Pancreas (tissue), 10 donors: ENCODE data around the gene SH3RF3. TPM values are rescaled to one million over a fixed set of nuclear protein-coding genes. Genes with fewer than 3 reads are reported as not detected.

Source experiments
- ATAC-seq, 4 donors: fragments of 200-7000 bp; cut with Tn5 transposase; one replicate each; pipeline versions ENCODE4 v1.8.0 to v1.9.1; 2020; ENCODE audit warnings: mild to moderate bottlenecking in 4 of 4, moderate library complexity in 4 of 4
- DNase-seq, 6 donors: peaks; one replicate each; pipeline ENCODE4 v3.0.0-alpha.2; 2020
- FAIRE-seq: peaks from 2 replicates; lab custom pipeline; 2012; peaks lifted over from hg19 to GRCh38; lab: Jason Lieb, UNC
- H3K27ac ChIP-seq, 4 donors: fragments of 200-600 bp; sonication (generic); 1 replicate in 3 of 4; 2 replicates in 1 of 4; pipeline versions ENCODE4 v1.5.0 to v1.8.0; 2020
- H3K27me3 ChIP-seq, 4 donors: fragments of 200-600 bp; one replicate each; pipeline ENCODE4 v1.8.0; 2021
- H3K36me3 ChIP-seq, 3 donors: fragments of 200-600 bp; sonication (generic) in 1 of 3; one replicate each; pipeline versions ENCODE4 v1.5.0 to v1.8.0; 2020 to 2021
- H3K4me1 ChIP-seq, 3 donors: fragments of 200-600 bp; one replicate each; pipeline ENCODE4 v1.8.0; 2021
- H3K4me3 ChIP-seq, 4 donors: fragments of 200-600 bp; sonication (generic) in 2 of 4; one replicate each; pipeline versions ENCODE4 v1.5.0 to v1.8.0; 2020 to 2021
- H3K9me3 ChIP-seq, 4 donors: fragments of 200-600 bp; one replicate each; pipeline ENCODE4 v1.8.0; 2021
- WGBS, 2 donors: extraction: QIAGEN DNeasy Blood & Tissue Kit; methylation state at CpG; one replicate each; pipeline ENCODE4 v1.1.7; 2013; 5-methylcytosine and 5-hydroxymethylcytosine counted together
- intact Hi-C, 3 donors: fragments of 100-400 bp; cut with DNase I; formaldehyde crosslinking; loops; one replicate each; pipeline versions ENCODE4 v1.11.1 to v1.14.2; 2022
- polyA plus RNA-seq, 2 donors: library from polyadenylated mRNA; stranded (reverse); fragments of 200-250 nt; gene quantifications; one replicate each; pipeline ENCODE4 v1.2.3, GENCODE V29; 2013
- total RNA-seq, 6 donors: library from RNA; stranded (reverse); fragmentation: NEBNext Ultra II Directional in 4 of 6; extraction: Animal tissue kit (Norgen Biotek cat#: 25700) in 4 of 6; gene quantifications; one replicate each; pipeline versions ENCODE4 v1.2.1 to v1.2.4, GENCODE V29; 2021 to 2023
- TF ChIP-seq, protein P1 (sequence below), 4 donors: fragments of 200-600 bp; sonication (generic) in 3 of 4; IDR thresholded peaks; one replicate each; pipeline versions ENCODE4 v1.5.0 to v1.8.0; 2021; ENCODE audit warnings: antibody characterized with exemption in 4 of 4
- donor health status: healthy with polysubstance abuse.
- donor health status: DM: no; HTN: no; CAD: no; lungs with moderate emphysema.
- donor health status: DM: no; HTN: no; CAD: no.
- donor health status: control.
- donor health status: control.
- donor health status: Bipolar disorder and iron deficiency.
- donor health status: DM: yes; HTN: yes; CAD: no.
- donor health status: DM: no; HTN: no; CAD: no.
- donor health status: DM: no; HTN: no; CAD: no.
- donor health status: DM: yes; HTN: yes; CAD: no.

The SH3RF3 gene
- total and polyA plus RNA-seq, 8 donors = 1.1 to 3.5 (median 1.8) TPM

DNA sequence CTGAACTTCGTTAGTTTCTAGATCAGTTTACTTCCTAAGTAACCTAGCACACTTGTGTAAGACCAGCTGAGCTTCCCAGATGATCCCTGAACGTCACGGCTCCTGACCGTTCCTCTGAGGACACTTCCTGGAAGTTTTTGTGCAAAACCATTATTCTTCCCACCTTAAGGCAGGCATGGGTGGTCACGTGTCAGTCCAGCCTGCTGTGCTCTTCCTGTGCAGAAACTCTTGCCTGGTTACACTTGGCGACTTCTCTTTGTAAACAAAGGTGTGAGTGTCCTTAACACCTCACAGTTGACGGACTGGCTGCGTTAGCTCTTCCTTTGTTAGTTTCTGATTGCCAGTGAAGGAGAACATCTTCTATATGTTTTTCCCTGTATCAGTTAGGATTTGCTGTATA is 118.3 kb downstream of the SH3RF3 start:
- no peak overlapping the region for H3K27ac ChIP-seq
- 57 to 58% methylated on average over 8 of the region's 8 CpGs for WGBS, 2 donors
- intact Hi-C loops = no loop called here
- H3K36me3 ChIP-seq = no peaks in the 10 kb centered on the region
- peaks cover 0 to 4% (median 0%) of the 10 kb centered on the region in 4 donors for H3K27me3 ChIP-seq
- H3K9me3 ChIP-seq = no peaks in the 10 kb centered on the region
- no peak overlapping the region for H3K4me3 ChIP-seq
- H3K4me1 ChIP-seq = peaks cover 0 to 11% (median 3%) of the 10 kb centered on the region in 3 donors
- TF ChIP-seq, protein P1, sequence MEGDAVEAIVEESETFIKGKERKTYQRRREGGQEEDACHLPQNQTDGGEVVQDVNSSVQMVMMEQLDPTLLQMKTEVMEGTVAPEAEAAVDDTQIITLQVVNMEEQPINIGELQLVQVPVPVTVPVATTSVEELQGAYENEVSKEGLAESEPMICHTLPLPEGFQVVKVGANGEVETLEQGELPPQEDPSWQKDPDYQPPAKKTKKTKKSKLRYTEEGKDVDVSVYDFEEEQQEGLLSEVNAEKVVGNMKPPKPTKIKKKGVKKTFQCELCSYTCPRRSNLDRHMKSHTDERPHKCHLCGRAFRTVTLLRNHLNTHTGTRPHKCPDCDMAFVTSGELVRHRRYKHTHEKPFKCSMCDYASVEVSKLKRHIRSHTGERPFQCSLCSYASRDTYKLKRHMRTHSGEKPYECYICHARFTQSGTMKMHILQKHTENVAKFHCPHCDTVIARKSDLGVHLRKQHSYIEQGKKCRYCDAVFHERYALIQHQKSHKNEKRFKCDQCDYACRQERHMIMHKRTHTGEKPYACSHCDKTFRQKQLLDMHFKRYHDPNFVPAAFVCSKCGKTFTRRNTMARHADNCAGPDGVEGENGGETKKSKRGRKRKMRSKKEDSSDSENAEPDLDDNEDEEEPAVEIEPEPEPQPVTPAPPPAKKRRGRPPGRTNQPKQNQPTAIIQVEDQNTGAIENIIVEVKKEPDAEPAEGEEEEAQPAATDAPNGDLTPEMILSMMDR (IDR thresholded peaks at IDR 0.05) = no peak
- ATAC-seq (no peak), DNase-seq (no peak), FAIRE-seq (no peak)

DNA sequence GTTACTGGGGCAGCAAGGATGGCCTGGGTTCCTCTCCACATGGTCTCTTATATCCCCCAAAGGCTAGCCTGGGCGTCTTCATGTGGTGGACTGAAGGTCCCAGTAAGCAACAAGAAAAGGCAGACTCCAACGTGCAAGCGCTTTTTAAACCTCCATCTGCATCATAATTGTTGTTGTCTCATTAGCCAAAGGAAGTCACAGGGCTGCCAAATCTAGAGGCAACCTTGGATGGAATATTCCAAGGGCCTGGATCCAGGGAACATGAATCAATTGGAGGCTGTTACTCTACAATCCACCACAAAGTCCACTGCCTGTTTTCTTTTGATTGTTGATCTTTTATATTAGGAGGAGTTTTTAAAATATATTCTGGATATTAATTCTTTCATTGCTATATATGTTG is 118.8 kb downstream of the SH3RF3 start:
- H3K27me3 ChIP-seq = peaks cover 0 to 4% (median 0%) of the 10 kb centered on the region in 4 donors
- FAIRE-seq = no peak
- no peaks in the 10 kb centered on the region for H3K9me3 ChIP-seq
- 61 to 68% methylated on average over 3 of the region's 3 CpGs for WGBS, 2 donors
- intact Hi-C loops = no loop called here
- DNase-seq = no peak
- H3K36me3 ChIP-seq = no peaks in the 10 kb centered on the region
- TF ChIP-seq, protein P1 (IDR thresholded peaks at IDR 0.05) = no peak
- peaks cover 0 to 11% (median 3%) of the 10 kb centered on the region in 3 donors for H3K4me1 ChIP-seq
- H3K4me3 ChIP-seq = no peak overlapping the region
- H3K27ac ChIP-seq = no peak overlapping the region
- no peak for ATAC-seq

DNA sequence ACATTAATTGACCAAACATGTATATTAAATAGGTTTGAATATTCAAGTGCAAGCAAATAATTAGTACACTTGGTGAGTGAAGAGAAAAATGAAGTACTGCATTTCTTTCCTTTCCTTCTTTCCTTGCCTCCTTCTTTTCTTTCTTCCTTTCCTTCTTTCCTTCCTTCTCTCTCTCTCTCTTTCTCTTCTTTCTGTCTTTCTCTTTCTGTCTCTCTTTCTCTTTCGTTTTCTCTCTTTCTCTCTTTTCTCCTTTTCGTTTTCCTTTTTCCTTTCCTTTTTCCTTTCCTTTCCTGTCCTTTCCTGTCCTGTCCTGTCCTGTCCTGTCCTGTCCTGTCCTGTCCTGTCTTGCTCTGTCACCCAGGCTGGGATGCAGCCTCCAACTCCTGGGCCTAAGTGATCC is 119.6 kb downstream of the SH3RF3 start:
- ATAC-seq (no peak), DNase-seq (no peak), FAIRE-seq (no peak)
- peaks cover 0 to 4% (median 0%) of the 10 kb centered on the region in 4 donors for H3K27me3 ChIP-seq
- intact Hi-C loops = no loop called here
- no peak overlapping the region for H3K27ac ChIP-seq
- H3K36me3 ChIP-seq = no peaks in the 10 kb centered on the region
- TF ChIP-seq, protein P1 (IDR thresholded peaks at IDR 0.05) = no peak
- H3K4me3 ChIP-seq = no peak overlapping the region
- H3K4me1 ChIP-seq = peaks cover 0 to 8% (median 3%) of the 10 kb centered on the region in 3 donors
- 80 to 82% methylated on average over 2 of the region's 2 CpGs for WGBS, 2 donors
- H3K9me3 ChIP-seq = no peaks in the 10 kb centered on the region

DNA sequence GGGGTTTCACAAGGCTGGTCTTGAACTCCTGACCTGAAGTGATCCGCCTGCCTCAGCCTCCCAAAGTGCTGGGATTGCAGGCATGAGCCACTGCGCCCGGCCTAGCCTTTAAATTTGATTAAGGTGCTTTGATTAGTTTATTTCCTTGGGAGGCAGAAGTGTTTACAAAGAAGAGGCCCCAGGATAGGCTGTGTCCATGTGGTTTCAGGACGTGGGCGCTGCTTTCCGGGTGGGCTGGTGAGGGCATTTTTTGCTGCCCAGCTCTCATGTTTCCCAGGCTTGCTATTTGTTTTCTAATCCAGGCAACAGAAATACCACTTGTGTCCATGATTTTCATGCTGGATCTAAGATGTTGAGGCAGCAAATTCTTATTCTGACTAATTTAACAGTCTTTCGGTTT is 124.2 kb downstream of the SH3RF3 start:
- ATAC-seq (no peak), FAIRE-seq (no peak), DNase-seq (no peak)
- H3K9me3 ChIP-seq = no peaks in the 10 kb centered on the region
- no peaks in the 10 kb centered on the region for H3K36me3 ChIP-seq
- intact Hi-C loops = no loop called here
- TF ChIP-seq, protein P1 (IDR thresholded peaks at IDR 0.05) = no peak
- H3K27ac ChIP-seq = no peak overlapping the region
- H3K27me3 ChIP-seq = peaks cover 0 to 4% (median 0%) of the 10 kb centered on the region in 4 donors
- H3K4me3 ChIP-seq = no peak overlapping the region
- 92% methylated on average over 7 of the region's 7 CpGs for WGBS, 2 donors
- H3K4me1 ChIP-seq = no peaks in the 10 kb centered on the region

DNA sequence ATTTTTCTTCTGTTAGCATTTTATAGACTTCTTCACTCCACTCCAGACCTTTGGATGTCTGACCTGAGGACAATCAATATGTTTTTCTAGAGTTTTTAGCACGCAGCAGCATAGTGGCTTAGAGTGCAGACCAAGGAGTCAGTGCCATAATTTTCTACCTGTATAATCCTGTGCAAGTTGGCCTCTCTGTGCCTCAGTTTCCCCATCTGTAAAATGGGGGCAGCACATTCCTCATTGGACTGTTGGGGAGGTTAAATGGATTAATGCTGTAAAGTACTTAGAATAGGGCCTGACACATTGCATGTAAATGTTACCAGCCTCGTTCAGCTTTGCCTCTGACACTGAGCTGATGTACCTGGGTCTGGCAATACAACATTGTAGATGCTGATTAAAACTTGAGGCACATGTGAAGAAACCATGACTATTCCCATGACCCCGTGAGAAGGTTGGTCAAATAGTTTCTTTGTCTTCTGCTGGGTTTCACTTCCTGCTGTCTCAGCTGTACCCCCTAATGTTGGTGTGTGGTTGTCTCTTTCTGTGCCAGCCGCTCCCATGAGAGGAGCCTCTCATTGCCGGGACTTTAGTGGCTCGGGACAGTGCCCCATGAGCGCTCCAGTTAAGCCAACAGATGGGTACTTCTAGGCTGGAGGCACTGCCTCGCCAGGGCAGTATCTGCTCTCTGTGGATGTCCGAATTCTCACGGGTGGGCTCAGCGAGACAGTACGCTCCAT is 125.3 kb downstream of the SH3RF3 start:
- Histone ChIP-seq H3K36me3 (no peaks in the 10 kb centered on the region), H3K27ac (no peak overlapping the region), H3K9me3 (no peaks in the 10 kb centered on the region), H3K27me3 (peaks cover 0 to 4% (median 0%) of the 10 kb centered on the region in 4 donors), H3K4me3 (no peak overlapping the region), H3K4me1 (no peaks in the 10 kb centered on the region)
- no peak for FAIRE-seq
- no peak for DNase-seq
- WGBS, 2 donors = 89 to 92% methylated on average over 12 of the region's 12 CpGs
- intact Hi-C loops = no loop called here
- peak in 1 of 4 donors; percentile 59 for ATAC-seq
- TF ChIP-seq, protein P1 (IDR thresholded peaks at IDR 0.05) = no peak
